Aorta (tissue), 5 donors: ENCODE results near the gene ACSBG1. TPM values are rescaled to one million over a fixed set of nuclear protein-coding genes. Genes with fewer than 3 reads are reported as not detected.
A peak's percentile ranks its signal among the peaks of the same experiment; 100 is the strongest.
"Not testable (repeated sequence)": the region's sequence is repeated elsewhere in the genome, so short reads cannot be mapped to it uniquely, and the experiment has no call there.

Experiments used
- ATAC-seq: fragments of 200-7000 bp; cut with Tn5 transposase; one replicate; pipeline ENCODE4 v1.9.1; 2022; ENCODE audit warnings: moderate library complexity; ENCODE audit not compliant: low FRiP score
- DNase-seq, 2 donors: peaks; one replicate each; pipeline ENCODE4 v3.0.0-alpha.2; 2020
- H3K27ac ChIP-seq, 2 donors: one replicate each; pipeline ENCODE4 v1.5.1; 2013; ENCODE audit warnings: low read length in 2 of 2, mild to moderate bottlenecking in 2 of 2, moderate library complexity in 2 of 2, control low read depth in 1 of 2, inconsistent platforms in 1 of 2, low read depth in 1 of 2
- H3K27me3 ChIP-seq, 2 donors: one replicate each; pipeline ENCODE4 v1.6.1; 2013; ENCODE audit warnings: control low read depth in 1 of 2, low read length in 1 of 2, mild to moderate bottlenecking in 1 of 2, moderate library complexity in 1 of 2; ENCODE audit not compliant: insufficient read depth in 2 of 2, control insufficient read depth in 1 of 2
- H3K36me3 ChIP-seq, 2 donors: one replicate each; pipeline ENCODE4 v1.6.1; 2013; ENCODE audit warnings: control low read depth in 1 of 2, low read length in 1 of 2, mild to moderate bottlenecking in 1 of 2; ENCODE audit not compliant: insufficient read depth in 2 of 2, control insufficient read depth in 1 of 2
- H3K4me1 ChIP-seq, 2 donors: one replicate each; pipeline ENCODE4 v1.6.1; 2013; ENCODE audit warnings: low read length in 2 of 2, control low read depth in 1 of 2, mild to moderate bottlenecking in 1 of 2, moderate library complexity in 1 of 2; ENCODE audit not compliant: insufficient read depth in 2 of 2, control insufficient read depth in 1 of 2
- H3K4me3 ChIP-seq, 2 donors: one replicate each; pipeline ENCODE4 v1.5.1; 2013; ENCODE audit warnings: low read length in 2 of 2, control low read depth in 1 of 2, mild to moderate bottlenecking in 1 of 2
- H3K9me3 ChIP-seq: one replicate; pipeline ENCODE4 v1.6.1; 2013; ENCODE audit warnings: mild to moderate bottlenecking, low read length; ENCODE audit not compliant: control insufficient read depth
- WGBS, 2 donors: extraction: QIAGEN DNeasy Blood & Tissue Kit; methylation state at CpG; one replicate each; pipeline ENCODE4 v1.1.7; 2013; 5-methylcytosine and 5-hydroxymethylcytosine counted together
- intact Hi-C, 2 donors: fragments of 100-400 bp; cut with DNase I; formaldehyde crosslinking; loops; one replicate each; pipeline versions ENCODE4 v1.14.2 to v1.15.0; 2022
- polyA plus RNA-seq, 2 donors: library from polyadenylated mRNA; stranded (reverse); fragments of 200-250 nt; gene quantifications; one replicate each; pipeline ENCODE4 v1.2.3, GENCODE V29; 2013
- total RNA-seq, 2 donors: library from RNA; stranded (reverse); fragmentation: NEBNext Ultra II Directional; extraction: Animal tissue kit (Norgen Biotek cat#: 25700); gene quantifications; one replicate each; pipeline ENCODE4 v1.2.1, GENCODE V29; 2021
- donor health status: healthy with polysubstance abuse.
- donor health status: Bipolar disorder and iron deficiency.
- donor health status: DM: no; HTN: no; CAD: no.
- donor health status: DM: no; HTN: no; CAD: no.
- donor health status: DM: yes; HTN: yes; CAD: no.

The ACSBG1 gene
- total and polyA plus RNA-seq, 4 donors: 0.18 to 0.25 TPM; not detected in 2

DNA sequence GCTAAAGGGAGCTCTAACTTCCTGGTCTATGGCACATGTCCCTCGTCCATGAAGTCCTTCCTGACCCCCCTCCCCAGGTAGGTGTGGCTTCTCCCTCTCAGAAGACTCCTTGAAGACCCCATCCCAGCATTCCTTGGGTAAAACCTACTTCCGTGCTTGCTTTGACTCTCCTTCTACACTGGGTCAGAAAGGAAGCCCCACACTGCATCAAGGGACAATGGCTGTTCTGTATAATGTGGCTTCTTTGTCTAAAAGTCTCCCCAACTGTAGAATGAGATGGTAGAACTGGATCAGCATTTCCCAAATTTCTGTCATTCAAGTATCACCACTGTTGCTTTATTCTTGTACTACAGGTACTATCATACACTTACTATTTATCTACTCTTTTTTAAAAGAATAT lies 26.1 kb upstream of the ACSBG1 start:
- no peaks in the 10 kb centered on the region for H3K4me1 ChIP-seq
- H3K4me3 ChIP-seq: no peak overlapping the region
- DNase-seq (no peak), ATAC-seq (no peak)
- H3K9me3 ChIP-seq: no peaks in the 10 kb centered on the region
- WGBS, 2 donors: 69 to 70% methylated on average over 2 of the region's 2 CpGs
- H3K27me3 ChIP-seq: no peaks in the 10 kb centered on the region
- no peak overlapping the region for H3K27ac ChIP-seq
- H3K36me3 ChIP-seq: no peaks in the 10 kb centered on the region
- intact Hi-C loops: loop anchor here in 1 of 2 donors (10.0 kb wide), 1 partner anchor 174 kb away; the partner anchor contains the start of gene IREB2

DNA sequence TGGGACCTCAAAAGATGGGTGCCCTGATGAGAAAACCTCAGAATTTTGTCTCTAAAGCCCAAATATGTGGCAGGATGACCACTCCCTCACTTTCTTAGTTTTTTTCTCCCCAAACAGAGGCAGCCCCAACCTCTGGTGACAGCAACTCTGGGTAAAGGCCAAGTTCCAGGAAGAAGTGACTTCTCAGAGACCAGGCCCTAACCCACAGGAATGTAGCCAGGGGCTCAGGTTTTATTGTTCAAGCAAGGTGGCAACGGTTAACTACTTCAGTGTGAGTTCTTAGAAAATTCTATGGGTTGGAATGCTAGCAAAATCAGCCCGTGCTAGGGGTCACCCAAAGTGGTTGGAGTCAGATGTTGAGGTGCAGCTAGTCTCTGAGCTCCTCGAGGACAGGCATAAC lies 24.9 kb upstream of the ACSBG1 start:
- H3K9me3 ChIP-seq: no peaks in the 10 kb centered on the region
- no peak overlapping the region for H3K4me3 ChIP-seq
- 91 to 92% methylated on average over 3 of the region's 3 CpGs for WGBS, 2 donors
- no peak overlapping the region for H3K27ac ChIP-seq
- H3K27me3 ChIP-seq: no peaks in the 10 kb centered on the region
- intact Hi-C loops: no loop called here
- ATAC-seq: no peak
- DNase-seq: peak in 1 of 2 donors; percentile 5
- no peaks in the 10 kb centered on the region for H3K4me1 ChIP-seq
- H3K36me3 ChIP-seq: no peaks in the 10 kb centered on the region

DNA sequence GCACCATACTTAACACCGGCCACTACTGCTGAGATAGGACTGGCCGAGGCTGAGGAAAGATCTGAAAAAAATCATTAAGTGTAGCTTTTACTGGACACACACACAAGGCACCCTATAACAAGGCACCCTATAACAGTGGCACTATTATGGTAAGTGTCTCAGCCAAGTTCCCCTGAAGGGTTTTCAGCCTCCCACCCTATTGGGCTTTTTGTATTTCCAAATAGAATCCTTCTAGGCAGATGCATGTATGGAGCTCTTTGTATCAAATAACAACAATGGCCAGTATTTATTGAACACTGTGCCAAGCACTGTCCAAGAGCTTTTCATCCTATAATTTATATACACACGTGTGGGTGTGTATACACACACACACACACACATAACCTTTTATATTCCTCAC lies 23.3 kb upstream of the ACSBG1 start:
- Histone ChIP-seq H3K9me3 (no peaks in the 10 kb centered on the region), H3K36me3 (no peaks in the 10 kb centered on the region), H3K4me1 (no peaks in the 10 kb centered on the region), H3K27ac (no peak overlapping the region), H3K27me3 (no peaks in the 10 kb centered on the region), H3K4me3 (no peak overlapping the region)
- intact Hi-C loops: no loop called here
- DNase-seq (no peak), ATAC-seq (no peak)
- WGBS, 2 donors: 85 to 86% methylated on average over 3 of the region's 3 CpGs

DNA sequence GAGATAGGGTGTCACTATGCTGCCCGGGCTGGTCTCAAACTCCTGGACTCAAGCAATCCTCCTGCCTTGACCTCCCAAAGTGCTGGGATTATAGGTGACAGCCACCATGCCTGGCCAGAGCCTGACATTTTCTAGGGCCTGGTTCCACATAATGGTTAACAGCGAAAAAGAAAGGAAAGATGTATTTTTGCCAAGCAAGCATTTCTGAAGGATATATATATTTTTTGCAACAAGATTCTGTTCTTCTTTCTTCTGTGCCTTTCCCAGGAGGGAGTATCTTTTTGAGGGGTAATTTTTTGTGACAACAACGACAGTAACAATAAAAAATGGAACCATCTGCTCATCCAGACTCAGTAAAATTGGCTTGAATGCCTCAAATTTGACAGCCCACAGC lies 21.7 kb upstream of the ACSBG1 start:
- Histone ChIP-seq H3K4me3 (no peak overlapping the region), H3K36me3 (no peaks in the 10 kb centered on the region), H3K4me1 (no peaks in the 10 kb centered on the region), H3K9me3 (no peaks in the 10 kb centered on the region), H3K27me3 (no peaks in the 10 kb centered on the region), H3K27ac (no peak overlapping the region)
- 91 to 92% methylated on average over 3 of the region's 3 CpGs for WGBS, 2 donors
- ATAC-seq (no peak), DNase-seq (no peak)
- intact Hi-C loops: no loop called here

DNA sequence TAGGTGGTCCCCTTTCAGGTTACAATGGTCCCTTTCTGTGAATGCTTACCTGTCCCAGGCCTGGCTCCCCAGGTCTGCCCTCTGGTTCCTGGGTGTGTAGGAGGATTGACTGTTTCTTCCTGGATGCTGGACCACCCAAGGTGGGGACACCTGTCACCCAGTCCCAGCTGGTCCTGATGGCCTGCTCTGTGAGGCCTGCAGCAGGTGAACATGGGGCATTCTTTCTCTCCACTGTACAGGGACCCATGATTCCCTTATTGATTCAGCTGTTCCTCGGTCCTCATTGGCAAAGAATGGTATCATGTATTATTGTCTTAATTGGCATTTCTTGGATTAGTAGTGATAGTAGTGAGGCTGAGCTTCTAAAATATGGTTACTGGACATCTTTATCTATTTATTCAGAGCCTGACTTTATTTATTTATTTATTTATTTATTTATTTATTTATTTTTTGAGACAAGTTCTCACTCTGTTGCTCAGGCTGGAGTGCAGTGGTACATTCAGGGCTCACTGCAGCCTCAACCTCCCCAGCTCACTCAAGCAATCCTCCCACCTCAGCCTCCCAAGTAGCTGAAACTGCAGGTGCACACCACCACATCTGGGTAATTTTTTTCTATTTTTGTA lies 21.2 kb upstream of the ACSBG1 start:
- 85 to 93% methylated on average over 1 of the region's 1 CpG for WGBS, 2 donors
- H3K36me3 ChIP-seq: no peaks in the 10 kb centered on the region
- no peaks in the 10 kb centered on the region for H3K4me1 ChIP-seq
- no peak overlapping the region for H3K27ac ChIP-seq
- ATAC-seq (no peak), DNase-seq (no peak)
- no peaks in the 10 kb centered on the region for H3K9me3 ChIP-seq
- no peak overlapping the region for H3K4me3 ChIP-seq
- H3K27me3 ChIP-seq: no peaks in the 10 kb centered on the region
- intact Hi-C loops: no loop called here

DNA sequence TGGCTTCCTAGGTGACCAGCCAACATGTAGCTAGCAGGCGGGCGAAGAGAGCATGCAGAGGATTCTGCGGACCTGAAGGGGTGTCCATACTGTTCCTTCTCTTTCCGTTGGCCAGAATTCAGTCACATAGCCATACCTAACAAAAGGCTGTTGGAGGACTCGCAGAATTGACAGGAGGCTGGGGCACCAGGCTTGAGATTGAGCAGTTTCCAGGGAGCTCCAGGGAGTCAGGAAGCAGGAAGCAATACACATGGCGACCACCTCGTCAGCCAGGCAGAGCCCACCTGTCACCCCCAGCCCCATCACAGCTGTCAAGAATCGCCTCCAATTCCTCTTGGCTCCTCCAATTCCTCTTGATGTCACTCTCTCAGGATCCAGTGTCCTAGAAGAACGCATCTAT lies 16.8 kb upstream of the ACSBG1 start:
- Histone ChIP-seq H3K4me3 (no peak overlapping the region), H3K36me3 (no peaks in the 10 kb centered on the region), H3K27ac (no peak overlapping the region), H3K4me1 (no peaks in the 10 kb centered on the region), H3K27me3 (no peaks in the 10 kb centered on the region), H3K9me3 (no peaks in the 10 kb centered on the region)
- DNase-seq (peak in 1 of 2 donors; percentile 21), ATAC-seq (no peak)
- WGBS, 2 donors: 75% methylated on average over 9 of the region's 9 CpGs
- intact Hi-C loops: no loop called here

DNA sequence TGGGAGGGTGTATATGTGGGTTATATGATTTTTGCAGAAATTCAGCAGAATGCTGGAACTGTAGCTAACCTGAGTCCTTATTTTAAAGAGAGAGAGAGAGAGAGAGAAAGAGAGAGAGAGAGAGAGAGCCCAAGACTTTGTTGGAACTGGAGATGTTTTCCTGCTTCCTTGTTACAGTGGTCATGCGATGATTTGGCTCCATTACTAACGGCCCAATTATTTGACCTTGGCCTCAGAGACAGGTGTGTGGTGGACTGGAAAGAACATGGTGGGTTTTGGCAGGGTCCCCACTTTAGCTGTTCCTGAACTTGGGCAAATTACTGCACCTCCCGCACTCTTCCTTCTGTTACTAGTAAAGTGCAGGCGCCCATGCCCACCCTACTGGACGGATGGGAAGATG lies 14.8 kb upstream of the ACSBG1 start:
- Histone ChIP-seq H3K9me3 (no peaks in the 10 kb centered on the region), H3K4me3 (no peak overlapping the region), H3K27ac (no peak overlapping the region), H3K27me3 (no peaks in the 10 kb centered on the region), H3K36me3 (no peaks in the 10 kb centered on the region), H3K4me1 (no peaks in the 10 kb centered on the region)
- intact Hi-C loops: no loop called here
- ATAC-seq (no peak), DNase-seq (peak in 1 of 2 donors; percentile 17)
- 92% methylated on average over 5 of the region's 5 CpGs for WGBS, 2 donors

DNA sequence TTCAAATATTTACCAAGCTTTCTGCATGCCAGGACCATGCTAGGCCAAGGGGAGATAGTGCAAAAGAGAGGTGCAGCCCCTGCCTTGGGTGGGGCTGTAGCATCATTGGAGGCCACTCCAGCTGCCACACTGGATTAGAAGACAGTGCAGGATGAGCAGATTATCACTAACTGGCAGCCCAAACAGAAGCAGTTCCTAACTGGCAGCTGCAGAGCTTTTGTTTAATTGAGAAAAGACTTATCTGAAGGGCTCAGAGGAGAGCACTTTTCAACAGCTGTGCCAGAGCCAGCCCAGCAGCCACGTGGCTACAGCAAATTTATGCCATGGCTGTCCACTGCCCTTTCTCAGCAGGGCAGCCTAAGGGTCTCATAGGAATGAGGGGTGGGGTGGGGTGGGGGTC lies 13.5 kb upstream of the ACSBG1 start:
- H3K4me3 ChIP-seq: no peak overlapping the region
- ATAC-seq (no peak), DNase-seq (peak in 1 of 2 donors; percentile 9)
- WGBS, 2 donors: 63 to 76% methylated on average over 1 of the region's 1 CpG
- no peak overlapping the region for H3K27ac ChIP-seq
- no peaks in the 10 kb centered on the region for H3K27me3 ChIP-seq
- no peaks in the 10 kb centered on the region for H3K36me3 ChIP-seq
- H3K4me1 ChIP-seq: no peaks in the 10 kb centered on the region
- intact Hi-C loops: no loop called here
- no peaks in the 10 kb centered on the region for H3K9me3 ChIP-seq

DNA sequence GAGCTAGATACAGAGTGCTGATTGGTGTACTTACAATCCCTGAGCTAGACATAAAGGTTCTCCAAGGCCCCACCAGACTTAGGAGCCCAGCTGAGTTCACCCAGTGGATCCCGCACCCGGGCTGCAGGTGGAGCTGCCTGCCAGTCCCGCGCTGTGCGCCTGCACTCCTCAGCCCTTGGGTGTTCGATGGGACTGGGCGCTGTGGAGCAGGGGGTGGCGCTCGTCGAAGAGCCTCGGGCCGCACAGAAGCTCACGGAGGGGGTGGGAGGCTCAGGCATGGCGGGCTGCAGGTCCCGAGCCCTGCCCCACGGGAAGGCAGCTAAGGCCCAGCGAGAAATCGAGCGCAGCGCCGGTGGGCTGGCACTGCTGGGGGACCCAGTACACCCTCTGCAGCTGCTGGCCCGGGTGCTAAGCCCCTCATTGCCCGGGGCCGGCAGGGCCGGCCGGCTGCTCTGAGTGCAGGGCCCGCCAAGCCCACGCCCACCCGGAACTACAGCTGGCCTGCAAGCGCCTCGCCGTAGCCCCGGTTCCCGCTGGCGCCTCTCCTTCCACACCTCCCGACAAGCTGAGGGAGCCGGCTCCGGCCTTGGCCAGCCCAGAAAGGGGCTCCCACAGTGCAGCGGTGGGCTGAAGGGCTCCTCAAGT lies 11.7 kb upstream of the ACSBG1 start:
- H3K27me3 ChIP-seq, H3K4me3 ChIP-seq, H3K9me3 ChIP-seq, H3K27ac ChIP-seq, H3K36me3 ChIP-seq, intact Hi-C loops, H3K4me1 ChIP-seq, ATAC-seq: not testable (repeated sequence)
- WGBS, 2 donors: 97% methylated on average over 28 to 39 of the region's 39 CpGs
- DNase-seq: peak in 1 of 2 donors; percentile 56
